GM04504 (cell line): ENCODE data around the gene WDR91.
"Not testable (repeated sequence)": the region's sequence is repeated elsewhere in the genome, so short reads cannot be mapped to it uniquely, and the experiment has no call there.

Experiments
- DNase-seq: peaks from one replicate; pipeline ENCODE4 v3.0.0-alpha.2; 2012; ENCODE audit warnings: low read depth

The WDR91 gene

GRCh38 chr7:135211179-135211945 is at the start of gene WDR91:
Gene WDR91 (minus strand): TSS chr7:135211526. CDS start chr7:135211502, 24 bp downstream.
- DNase-seq: peak; percentile 79

- no peak for DNase-seq
Observed at GRCh38 chr7:135260470-135260869, 49.1 kb upstream of the WDR91 start.

GRCh38 chr7:135259702-135260101 is 48.4 kb upstream of the WDR91 start:
- no peak for DNase-seq

- no peak for DNase-seq
Observed at GRCh38 chr7:135258585-135258984, 47.3 kb upstream of the WDR91 start.

GRCh38 chr7:135257790-135258189 is 46.5 kb upstream of the WDR91 start:
- no peak for DNase-seq

- peak; percentile 51 for DNase-seq
Observed at GRCh38 chr7:135253851-135254771, 42.8 kb upstream of the WDR91 start.

GRCh38 chr7:135251496-135252391 is 40.4 kb upstream of the WDR91 start:
- no peak for DNase-seq

- no peak for DNase-seq
Observed at GRCh38 chr7:135248546-135248945, 37.2 kb upstream of the WDR91 start.

GRCh38 chr7:135247746-135248471 is 36.6 kb upstream of the WDR91 start:
- no peak for DNase-seq

GRCh38 chr7:135246191-135246825 is 35.0 kb upstream of the WDR91 start:
- no peak for DNase-seq

- DNase-seq: no peak
Observed at GRCh38 chr7:135245226-135246190, 34.2 kb upstream of the WDR91 start.

- no peak for DNase-seq
Observed at GRCh38 chr7:135242096-135242684, 30.9 kb upstream of the WDR91 start.

- DNase-seq: no peak
Observed at GRCh38 chr7:135240441-135240840, 29.1 kb upstream of the WDR91 start.

GRCh38 chr7:135239263-135239662 is 27.9 kb upstream of the WDR91 start:
- DNase-seq: no peak

- no peak for DNase-seq
Observed at GRCh38 chr7:135238112-135238744, 26.9 kb upstream of the WDR91 start.

GRCh38 chr7:135236727-135237126 is 25.4 kb upstream of the WDR91 start:
- DNase-seq: no peak

GRCh38 chr7:135235841-135236240 is 24.5 kb upstream of the WDR91 start:
- no peak for DNase-seq

GRCh38 chr7:135234727-135235126 is 23.4 kb upstream of the WDR91 start:
- no peak for DNase-seq

GRCh38 chr7:135234095-135234494 is 22.8 kb upstream of the WDR91 start:
- not testable (repeated sequence) for DNase-seq
